HepG2 (cell line): Measurements from ENCODE around the gene C11orf68. TPM values are rescaled to one million over a fixed set of nuclear protein-coding genes. Genes with fewer than 3 reads are reported as not detected.

Experiments used
- EED ChIP-seq: sonication (generic); formaldehyde crosslinking; IDR thresholded peaks from 2 replicates; pipeline ENCODE4 v1.5.0; 2020; ENCODE audit warnings: mild to moderate bottlenecking, missing genetic modification reagents
- FLYWCH1 ChIP-seq: sonication (generic); formaldehyde crosslinking; IDR thresholded peaks from 2 replicates; pipeline ENCODE4 v1.8.1; 2023; ENCODE audit warnings: mild to moderate bottlenecking, missing genetic modification reagents
- HES4 ChIP-seq: sonication (generic); formaldehyde crosslinking; IDR thresholded peaks from 2 replicates; pipeline ENCODE4 v1.9.0; 2021; ENCODE audit warnings: mild to moderate bottlenecking, missing genetic modification reagents, borderline replicate concordance
- KAT2B ChIP-seq: fragments of 150-350 bp; IDR thresholded peaks from 2 replicates; pipeline ENCODE4 v1.6.1; 2014; ENCODE audit warnings: low read depth, low read length, borderline replicate concordance
- MAFK ChIP-seq, 2 experiments: IDR thresholded peaks in 1 of 2; conservative IDR thresholded peaks in 1 of 2; 2 replicates each; pipeline ENCODE4 v1.6.1; 2011; ENCODE audit warnings: improper control_type of control experiment in 2 of 2, low read length in 2 of 2
- MED13 ChIP-seq: sonication (generic); formaldehyde crosslinking; IDR thresholded peaks from 2 replicates; pipeline ENCODE4 v1.5.0; 2020; ENCODE audit warnings: missing genetic modification reagents
- NFYB ChIP-seq: sonication (generic); formaldehyde crosslinking; IDR thresholded peaks from 2 replicates; pipeline ENCODE4 v1.4.0; 2020; ENCODE audit warnings: missing genetic modification reagents
- NR2F1 ChIP-seq, 2 experiments: fragments of 450-650 bp in 1 of 2; formaldehyde crosslinking in 1 of 2; IDR thresholded peaks; 2 replicates each; pipeline versions ENCODE4 v1.5.0 to v1.6.1; 2016 to 2020; ENCODE audit warnings: mild to moderate bottlenecking in 1 of 2, missing compliant biosample characterization in 1 of 2, missing genetic modification reagents in 1 of 2, moderate library complexity in 1 of 2
- PHF5A ChIP-seq: IDR thresholded peaks from one replicate; pipeline ENCODE4 v1.6.1; 2018; ENCODE audit warnings: low read depth, missing genetic modification reagents; ENCODE audit not compliant: unreplicated experiment
- PPARG ChIP-seq: conservative IDR thresholded peaks from 2 replicates; pipeline ENCODE4 v1.6.1; 2016; ENCODE audit warnings: missing biosample characterization, missing genetic modification reagents
- RBM39 ChIP-seq: fragments of 200-400 bp; formaldehyde crosslinking; IDR thresholded peaks from one replicate; pipeline ENCODE4 v1.6.1; 2018; ENCODE audit warnings: antibody characterized with exemption, mild to moderate bottlenecking, low read depth, low read length; ENCODE audit not compliant: poor library complexity, severe bottlenecking
- SMARCE1 ChIP-seq: fragments of 450-650 bp; IDR thresholded peaks from 2 replicates; pipeline ENCODE4 v1.6.1; 2017; ENCODE audit warnings: borderline replicate concordance
- STAG1 ChIP-seq: sonication (generic); formaldehyde crosslinking; IDR thresholded peaks from 2 replicates; pipeline ENCODE4 v1.4.0; 2020; ENCODE audit warnings: missing genetic modification reagents
- TSC22D2 ChIP-seq: sonication (generic); formaldehyde crosslinking; IDR thresholded peaks from 2 replicates; pipeline ENCODE4 v1.5.1; 2020; ENCODE audit warnings: missing genetic modification reagents, mild to moderate bottlenecking, borderline replicate concordance
- ZBTB1 ChIP-seq: sonication (generic); formaldehyde crosslinking; IDR thresholded peaks from 2 replicates; pipeline ENCODE4 v1.4.0; 2020; ENCODE audit warnings: missing genetic modification reagents, borderline replicate concordance
- ZBTB42 ChIP-seq: sonication (generic); formaldehyde crosslinking; IDR thresholded peaks from 2 replicates; pipeline ENCODE4 v1.5.0; 2020; ENCODE audit warnings: mild to moderate bottlenecking, missing genetic modification reagents
- ZNF121 ChIP-seq: sonication (generic); formaldehyde crosslinking; IDR thresholded peaks from 2 replicates; pipeline ENCODE4 v1.5.0; 2020; ENCODE audit warnings: mild to moderate bottlenecking, missing genetic modification reagents
- ZNF30 ChIP-seq: sonication (generic); formaldehyde crosslinking; IDR thresholded peaks from 2 replicates; pipeline ENCODE4 v1.5.0; 2020; ENCODE audit warnings: mild to moderate bottlenecking, missing genetic modification reagents
- ZNF337 ChIP-seq: sonication (generic); formaldehyde crosslinking; IDR thresholded peaks from 2 replicates; pipeline ENCODE4 v1.5.1; 2020; ENCODE audit warnings: missing genetic modification reagents, low read depth, mild to moderate bottlenecking, borderline replicate concordance
- ZNF530 ChIP-seq: sonication (generic); formaldehyde crosslinking; IDR thresholded peaks from 2 replicates; pipeline ENCODE4 v1.5.0; 2020; ENCODE audit warnings: low read depth, mild to moderate bottlenecking, missing genetic modification reagents
- polyA plus RNA-seq, 8 experiments: library from polyadenylated mRNA; depleted of rRNA in 3 of 8; stranded (reverse) in 7 of 8; unstranded in 1 of 8; fragments of >200 nt; fragmentation: Illumina TruSeq in 4 of 8; extraction: Trizol in 4 of 8; gene quantifications; 2 replicates each; pipeline versions ENCODE4 v1.2.1 to v1.2.3, GENCODE V29; 2011 to 2016; ENCODE audit warnings: low read depth in 4 of 8, missing spikeins in 1 of 8, mixed read lengths in 1 of 8; ENCODE audit not compliant: insufficient read depth in 1 of 8
- total RNA-seq, 5 experiments: library from RNA; depleted of rRNA; stranded (reverse); fragments of >200 nt; fragmentation: Illumina TruSeq; extraction: Trizol; gene quantifications; 2 replicates each; pipeline ENCODE4 v1.2.3, GENCODE V29; 2016; ENCODE audit warnings: low read depth in 1 of 5
- TF ChIP-seq, protein P1 (sequence below): sonication (generic); formaldehyde crosslinking; conservative IDR thresholded peaks from 2 replicates; pipeline ENCODE4 v1.8.0; 2022; ENCODE audit warnings: mild to moderate bottlenecking, moderate library complexity, missing genetic modification reagents
- TF ChIP-seq, protein P2 (sequence below): sonication (generic); formaldehyde crosslinking; IDR thresholded peaks from 2 replicates; pipeline ENCODE4 v1.4.0; 2020; ENCODE audit warnings: missing genetic modification reagents
- TF ChIP-seq, protein P3 (sequence below): sonication (generic); formaldehyde crosslinking; IDR thresholded peaks from 2 replicates; pipeline ENCODE4 v1.5.0; 2020; ENCODE audit warnings: missing genetic modification reagents
- TF ChIP-seq, protein P4 (sequence below): IDR thresholded peaks from 2 replicates; pipeline ENCODE4 v1.6.1; 2016; ENCODE audit warnings: low read depth, borderline replicate concordance

Gene C11orf68
- total and polyA plus RNA-seq, 2 of the 13 experiments (the other 11 are each of a cell fraction or from before 2014, with no cell fraction given): 8.4 to 28.3 TPM

DNA sequence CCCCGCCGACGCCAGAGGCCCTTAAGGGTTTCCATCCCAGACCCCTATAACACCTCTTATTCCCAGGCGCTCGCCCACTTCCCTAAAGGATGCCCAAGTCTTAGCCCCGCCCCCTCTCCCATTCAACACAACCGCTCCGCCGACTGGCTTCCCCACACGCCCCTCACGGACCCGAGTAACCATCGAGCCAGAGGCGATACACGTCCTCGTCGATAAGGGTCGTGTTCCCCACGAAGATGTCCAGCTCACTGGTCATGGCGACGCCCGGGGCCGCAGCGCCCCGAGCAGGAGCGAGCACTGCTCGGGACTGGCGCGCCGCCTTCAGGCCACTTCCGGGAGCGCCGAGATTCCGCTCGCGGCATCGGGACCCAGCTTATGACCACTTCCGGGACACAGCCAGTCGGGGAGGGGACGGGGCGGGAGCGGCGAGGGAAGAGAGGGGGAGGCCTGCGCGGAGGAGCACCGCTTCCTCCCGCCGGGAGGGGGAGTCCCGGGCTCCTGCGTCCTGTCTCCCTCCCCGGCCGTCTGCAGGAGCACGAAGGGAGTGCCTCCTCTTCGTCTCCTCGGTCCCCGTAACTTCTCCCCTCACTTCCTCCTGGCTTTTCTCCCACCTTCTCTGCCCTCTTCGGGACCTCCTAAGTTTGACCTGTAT is 30.6 kb downstream of the C11orf68 start, which contains the start of gene FIBP (continued):
- TF ChIP-seq, protein P1, sequence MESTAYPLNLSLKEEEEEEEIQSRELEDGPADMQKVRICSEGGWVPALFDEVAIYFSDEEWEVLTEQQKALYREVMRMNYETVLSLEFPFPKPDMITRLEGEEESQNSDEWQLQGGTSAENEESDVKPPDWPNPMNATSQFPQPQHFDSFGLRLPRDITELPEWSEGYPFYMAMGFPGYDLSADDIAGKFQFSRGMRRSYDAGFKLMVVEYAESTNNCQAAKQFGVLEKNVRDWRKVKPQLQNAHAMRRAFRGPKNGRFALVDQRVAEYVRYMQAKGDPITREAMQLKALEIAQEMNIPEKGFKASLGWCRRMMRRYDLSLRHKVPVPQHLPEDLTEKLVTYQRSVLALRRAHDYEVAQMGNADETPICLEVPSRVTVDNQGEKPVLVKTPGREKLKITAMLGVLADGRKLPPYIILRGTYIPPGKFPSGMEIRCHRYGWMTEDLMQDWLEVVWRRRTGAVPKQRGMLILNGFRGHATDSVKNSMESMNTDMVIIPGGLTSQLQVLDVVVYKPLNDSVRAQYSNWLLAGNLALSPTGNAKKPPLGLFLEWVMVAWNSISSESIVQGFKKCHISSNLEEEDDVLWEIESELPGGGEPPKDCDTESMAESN: peak; percentile 79
- no peak for TF ChIP-seq MAFK (conservative IDR thresholded peaks at IDR 0.05 in 1 of 2, IDR thresholded peaks at IDR 0.05 in 1 of 2; ENCODE audit: low read length in 2 of 2)
- TF ChIP-seq KAT2B: no peak
- TF ChIP-seq ZNF30: no peak
- no peak for TF ChIP-seq ZNF337 (CRISPR knock-in tag)
- peak; percentile 11; the same call in 1 of the 2 replicates for TF ChIP-seq ZNF121 (CRISPR knock-in tag)
- TF ChIP-seq, protein P2, sequence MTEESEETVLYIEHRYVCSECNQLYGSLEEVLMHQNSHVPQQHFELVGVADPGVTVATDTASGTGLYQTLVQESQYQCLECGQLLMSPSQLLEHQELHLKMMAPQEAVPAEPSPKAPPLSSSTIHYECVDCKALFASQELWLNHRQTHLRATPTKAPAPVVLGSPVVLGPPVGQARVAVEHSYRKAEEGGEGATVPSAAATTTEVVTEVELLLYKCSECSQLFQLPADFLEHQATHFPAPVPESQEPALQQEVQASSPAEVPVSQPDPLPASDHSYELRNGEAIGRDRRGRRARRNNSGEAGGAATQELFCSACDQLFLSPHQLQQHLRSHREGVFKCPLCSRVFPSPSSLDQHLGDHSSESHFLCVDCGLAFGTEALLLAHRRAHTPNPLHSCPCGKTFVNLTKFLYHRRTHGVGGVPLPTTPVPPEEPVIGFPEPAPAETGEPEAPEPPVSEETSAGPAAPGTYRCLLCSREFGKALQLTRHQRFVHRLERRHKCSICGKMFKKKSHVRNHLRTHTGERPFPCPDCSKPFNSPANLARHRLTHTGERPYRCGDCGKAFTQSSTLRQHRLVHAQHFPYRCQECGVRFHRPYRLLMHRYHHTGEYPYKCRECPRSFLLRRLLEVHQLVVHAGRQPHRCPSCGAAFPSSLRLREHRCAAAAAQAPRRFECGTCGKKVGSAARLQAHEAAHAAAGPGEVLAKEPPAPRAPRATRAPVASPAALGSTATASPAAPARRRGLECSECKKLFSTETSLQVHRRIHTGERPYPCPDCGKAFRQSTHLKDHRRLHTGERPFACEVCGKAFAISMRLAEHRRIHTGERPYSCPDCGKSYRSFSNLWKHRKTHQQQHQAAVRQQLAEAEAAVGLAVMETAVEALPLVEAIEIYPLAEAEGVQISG: peak; percentile 92
- TF ChIP-seq TSC22D2 (CRISPR knock-in tag): no peak
- peak; percentile 66 for TF ChIP-seq RBM39
- TF ChIP-seq PPARG: no peak
- TF ChIP-seq, protein P3, sequence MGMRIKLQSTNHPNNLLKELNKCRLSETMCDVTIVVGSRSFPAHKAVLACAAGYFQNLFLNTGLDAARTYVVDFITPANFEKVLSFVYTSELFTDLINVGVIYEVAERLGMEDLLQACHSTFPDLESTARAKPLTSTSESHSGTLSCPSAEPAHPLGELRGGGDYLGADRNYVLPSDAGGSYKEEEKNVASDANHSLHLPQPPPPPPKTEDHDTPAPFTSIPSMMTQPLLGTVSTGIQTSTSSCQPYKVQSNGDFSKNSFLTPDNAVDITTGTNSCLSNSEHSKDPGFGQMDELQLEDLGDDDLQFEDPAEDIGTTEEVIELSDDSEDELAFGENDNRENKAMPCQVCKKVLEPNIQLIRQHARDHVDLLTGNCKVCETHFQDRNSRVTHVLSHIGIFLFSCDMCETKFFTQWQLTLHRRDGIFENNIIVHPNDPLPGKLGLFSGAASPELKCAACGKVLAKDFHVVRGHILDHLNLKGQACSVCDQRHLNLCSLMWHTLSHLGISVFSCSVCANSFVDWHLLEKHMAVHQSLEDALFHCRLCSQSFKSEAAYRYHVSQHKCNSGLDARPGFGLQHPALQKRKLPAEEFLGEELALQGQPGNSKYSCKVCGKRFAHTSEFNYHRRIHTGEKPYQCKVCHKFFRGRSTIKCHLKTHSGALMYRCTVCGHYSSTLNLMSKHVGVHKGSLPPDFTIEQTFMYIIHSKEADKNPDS (CRISPR knock-in tag): peak; percentile 90
- TF ChIP-seq ZBTB42 (CRISPR knock-in tag): no peak
- no peak for TF ChIP-seq NR2F1 (CRISPR knock-in tag; IDR thresholded peaks at IDR 0.05)
- 0 out of 2 replicates have a peak, but pooled peaks have one; percentile 33 for TF ChIP-seq MED13 (CRISPR knock-in tag)
- TF ChIP-seq FLYWCH1 (CRISPR knock-in tag): no peak
- TF ChIP-seq SMARCE1: no peak
- no peak for TF ChIP-seq EED (CRISPR knock-in tag)
- no peak for TF ChIP-seq PHF5A
- TF ChIP-seq STAG1 (CRISPR knock-in tag): peak; percentile 53
- TF ChIP-seq NFYB (CRISPR knock-in tag): peak; percentile 49; the same call in 1 of the 2 replicates
- no peak; the same call in 1 of the 2 replicates for TF ChIP-seq HES4 (CRISPR knock-in tag)
- TF ChIP-seq ZBTB1: no peak
- TF ChIP-seq, protein P4, sequence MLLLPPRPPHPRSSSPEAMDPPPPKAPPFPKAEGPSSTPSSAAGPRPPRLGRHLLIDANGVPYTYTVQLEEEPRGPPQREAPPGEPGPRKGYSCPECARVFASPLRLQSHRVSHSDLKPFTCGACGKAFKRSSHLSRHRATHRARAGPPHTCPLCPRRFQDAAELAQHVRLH (CRISPR knock-in tag): peak; percentile 15; the same call in 1 of the 2 replicates
- TF ChIP-seq ZNF530: no peak
